WERI-Rb-1 (cell line): ENCODE results near the gene MAN1A2.
A peak's percentile ranks its signal among the peaks of the same experiment; 100 is the strongest.

Experiments
- DNase-seq: peaks from one replicate; pipeline ENCODE4 v3.0.0-alpha.2; 2020
- H3K27ac ChIP-seq: fragments of 250-450 bp; sonication (Bioruptor Pico); 2 replicates; pipeline ENCODE4 v1.5.1; 2020; ENCODE audit warnings: mild to moderate bottlenecking, moderate library complexity
- H3K27me3 ChIP-seq: fragments of 250-450 bp; sonication (Bioruptor Pico); 2 replicates; pipeline ENCODE4 v1.5.1; 2021; ENCODE audit warnings: mild to moderate bottlenecking, low read depth, moderate library complexity; ENCODE audit not compliant: insufficient read depth, severe bottlenecking
- H3K36me3 ChIP-seq: fragments of 250-450 bp; sonication (Bioruptor Pico); 2 replicates; pipeline ENCODE4 v1.5.1; 2020; ENCODE audit warnings: mild to moderate bottlenecking, moderate library complexity
- H3K4me3 ChIP-seq: 2 replicates; pipeline ENCODE4 v1.5.1; 2011; ENCODE audit warnings: low read depth, mild to moderate bottlenecking, control low read depth, low read length
- H3K9me3 ChIP-seq: fragments of 250-450 bp; sonication (Bioruptor Pico); 2 replicates; pipeline ENCODE4 v1.5.1; 2021; ENCODE audit warnings: mild to moderate bottlenecking, moderate library complexity; ENCODE audit not compliant: severe bottlenecking
- TF ChIP-seq, protein P1 (sequence below): IDR thresholded peaks from 2 replicates; pipeline ENCODE4 v1.5.1; 2011; ENCODE audit warnings: low read depth, mild to moderate bottlenecking, control low read depth, inconsistent platforms, low read length

MAN1A2 gene

DNA sequence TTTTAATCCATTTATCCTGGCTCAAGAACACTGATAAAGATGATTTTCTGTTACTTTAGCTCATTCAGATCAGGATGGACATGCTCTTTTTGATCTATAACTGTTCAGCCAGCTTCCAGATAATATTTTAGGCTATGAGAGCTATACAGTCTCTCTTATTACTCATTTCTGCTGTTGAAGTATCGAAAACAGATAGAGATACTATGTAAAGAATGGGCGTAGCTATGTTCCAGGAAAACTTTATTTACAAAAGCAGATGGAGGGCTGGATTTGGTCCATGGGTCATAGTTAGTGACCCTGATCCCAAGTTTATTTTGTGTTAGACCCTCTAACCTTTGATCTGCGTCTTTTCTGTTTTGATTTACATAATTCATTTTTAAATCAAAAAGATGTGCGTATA, 159.8 kb downstream of the MAN1A2 start:
- Histone ChIP-seq H3K27me3 (no peaks in the 10 kb centered on the region), H3K4me3 (no peak overlapping the region), H3K27ac (no peak overlapping the region), H3K9me3 (no peaks in the 10 kb centered on the region), H3K36me3 (no peaks in the 10 kb centered on the region)
- TF ChIP-seq, protein P1, sequence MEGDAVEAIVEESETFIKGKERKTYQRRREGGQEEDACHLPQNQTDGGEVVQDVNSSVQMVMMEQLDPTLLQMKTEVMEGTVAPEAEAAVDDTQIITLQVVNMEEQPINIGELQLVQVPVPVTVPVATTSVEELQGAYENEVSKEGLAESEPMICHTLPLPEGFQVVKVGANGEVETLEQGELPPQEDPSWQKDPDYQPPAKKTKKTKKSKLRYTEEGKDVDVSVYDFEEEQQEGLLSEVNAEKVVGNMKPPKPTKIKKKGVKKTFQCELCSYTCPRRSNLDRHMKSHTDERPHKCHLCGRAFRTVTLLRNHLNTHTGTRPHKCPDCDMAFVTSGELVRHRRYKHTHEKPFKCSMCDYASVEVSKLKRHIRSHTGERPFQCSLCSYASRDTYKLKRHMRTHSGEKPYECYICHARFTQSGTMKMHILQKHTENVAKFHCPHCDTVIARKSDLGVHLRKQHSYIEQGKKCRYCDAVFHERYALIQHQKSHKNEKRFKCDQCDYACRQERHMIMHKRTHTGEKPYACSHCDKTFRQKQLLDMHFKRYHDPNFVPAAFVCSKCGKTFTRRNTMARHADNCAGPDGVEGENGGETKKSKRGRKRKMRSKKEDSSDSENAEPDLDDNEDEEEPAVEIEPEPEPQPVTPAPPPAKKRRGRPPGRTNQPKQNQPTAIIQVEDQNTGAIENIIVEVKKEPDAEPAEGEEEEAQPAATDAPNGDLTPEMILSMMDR: no peak
- no peak for DNase-seq

GRCh38 chr1:117527566-117528102, 160.4 kb downstream of the MAN1A2 start:
- H3K36me3 ChIP-seq: no peaks in the 10 kb centered on the region
- H3K9me3 ChIP-seq: no peaks in the 10 kb centered on the region
- TF ChIP-seq, protein P1: no peak
- no peak overlapping the region for H3K27ac ChIP-seq
- H3K27me3 ChIP-seq: no peaks in the 10 kb centered on the region
- DNase-seq: no peak
- no peak overlapping the region for H3K4me3 ChIP-seq

- no peaks in the 10 kb centered on the region for H3K27me3 ChIP-seq
- H3K36me3 ChIP-seq: no peaks in the 10 kb centered on the region
- no peak overlapping the region for H3K27ac ChIP-seq
- TF ChIP-seq, protein P1: no peak
- H3K9me3 ChIP-seq: no peaks in the 10 kb centered on the region
- DNase-seq: no peak
- H3K4me3 ChIP-seq: no peak overlapping the region
Measured at GRCh38 chr1:117529683-117530082, 162.4 kb downstream of the MAN1A2 start.

DNA sequence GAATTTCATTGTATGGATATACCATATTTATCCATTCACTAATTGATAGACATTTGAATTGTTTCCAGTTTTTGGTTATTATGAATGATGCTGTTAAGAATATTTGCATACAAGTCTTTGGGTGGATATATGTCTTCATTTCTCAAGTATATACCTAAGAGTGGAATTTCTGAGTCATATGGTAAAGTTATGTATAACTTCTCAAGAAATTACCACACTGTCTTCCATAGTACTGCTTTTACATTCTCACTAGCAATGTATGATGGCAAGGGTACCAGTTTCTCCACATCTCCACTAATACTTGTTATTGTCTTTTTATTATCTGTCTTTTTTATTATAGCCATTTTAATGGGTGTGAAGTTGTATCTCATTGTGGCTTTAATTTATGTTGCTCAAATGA, 164.0 kb downstream of the MAN1A2 start:
- Histone ChIP-seq H3K9me3 (no peaks in the 10 kb centered on the region), H3K27ac (no peak overlapping the region), H3K4me3 (no peak overlapping the region), H3K36me3 (no peaks in the 10 kb centered on the region), H3K27me3 (no peaks in the 10 kb centered on the region)
- TF ChIP-seq, protein P1: no peak
- DNase-seq: no peak

DNA sequence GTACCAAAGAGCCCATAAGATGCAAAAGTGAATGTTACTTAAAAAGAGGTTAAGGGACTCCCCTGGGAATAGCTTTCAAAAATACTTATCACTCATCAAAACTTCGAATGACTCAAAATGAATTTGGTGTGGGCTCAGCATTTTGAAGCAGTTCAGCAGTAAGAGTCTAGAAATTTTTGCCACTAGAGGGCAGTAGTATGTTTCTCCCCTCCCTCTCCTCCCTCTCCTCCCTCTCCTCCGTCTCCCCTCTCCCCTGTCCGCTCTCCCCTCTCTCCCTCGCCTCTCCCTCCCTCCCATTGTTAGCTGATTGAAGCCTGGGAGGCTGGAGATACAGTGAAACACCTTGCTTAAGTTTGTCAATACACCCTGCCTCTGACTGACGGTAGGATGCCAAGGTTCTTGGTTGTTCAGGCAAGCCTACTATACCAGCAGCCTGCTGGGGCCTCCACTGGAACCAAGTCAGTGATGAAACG, 167.8 kb downstream of the MAN1A2 start:
- H3K4me3 ChIP-seq: no peak overlapping the region
- no peaks in the 10 kb centered on the region for H3K9me3 ChIP-seq
- TF ChIP-seq, protein P1: peak; percentile 72
- H3K27me3 ChIP-seq: no peaks in the 10 kb centered on the region
- no peaks in the 10 kb centered on the region for H3K36me3 ChIP-seq
- peak; percentile 57 for DNase-seq
- no peak overlapping the region for H3K27ac ChIP-seq

GRCh38 chr1:117535821-117536220, 168.6 kb downstream of the MAN1A2 start:
- H3K9me3 ChIP-seq: no peaks in the 10 kb centered on the region
- no peaks in the 10 kb centered on the region for H3K36me3 ChIP-seq
- H3K27me3 ChIP-seq: no peaks in the 10 kb centered on the region
- H3K4me3 ChIP-seq: no peak overlapping the region
- no peak for DNase-seq
- TF ChIP-seq, protein P1: no peak
- H3K27ac ChIP-seq: no peak overlapping the region
